SK-N-MC (cell line): ENCODE results near the gene SYCP2.

Experiments used
- EZH2 ChIP-seq: fragments of 200-600 bp; sonication (generic); IDR thresholded peaks from one replicate; pipeline ENCODE4 v1.6.1; 2017; ENCODE audit warnings: antibody characterized with exemption
- FOXP2 ChIP-seq: optimal IDR thresholded peaks from 2 replicates; pipeline ENCODE3; 2011; ENCODE audit warnings: mild to moderate bottlenecking, moderate library complexity; ENCODE audit not compliant: insufficient read depth; ENCODE audit errors: extremely low read length, control extremely low read depth
- POLR2AphosphoS5 ChIP-seq: IDR thresholded peaks from 2 replicates; pipeline ENCODE4 v1.6.1; 2012; ENCODE audit warnings: mild to moderate bottlenecking, low read depth, low read length, borderline replicate concordance

DNA sequence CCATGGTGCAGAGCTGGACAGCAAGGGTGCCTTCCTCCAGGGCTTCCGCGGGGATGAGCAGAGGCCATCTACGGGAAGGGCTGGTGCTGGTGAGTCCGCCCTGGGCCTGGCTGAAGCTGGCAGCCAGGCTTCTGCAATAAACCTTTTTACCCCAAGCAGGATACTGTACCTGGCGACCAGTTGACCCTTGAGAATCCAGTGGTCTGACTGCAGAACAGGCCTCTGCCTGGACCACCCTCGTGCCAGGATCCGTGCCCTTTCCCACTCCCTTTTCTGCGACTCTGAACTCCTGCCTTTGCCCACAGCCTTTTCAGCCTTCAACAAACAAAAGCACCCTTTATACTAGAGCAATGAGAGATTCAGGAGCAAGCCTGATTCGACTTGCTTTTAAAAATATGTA lies 43.6 kb upstream of the SYCP2 start:
- TF ChIP-seq POLR2AphosphoS5 (no peak), EZH2 (no peak), FOXP2 (no peak)
